Karpas-422 (cell line): ENCODE results near the gene BCL6B. TPM values are rescaled to one million over a fixed set of nuclear protein-coding genes. Genes with fewer than 3 reads are reported as not detected.
"Not testable (repeated sequence)": the region's sequence is repeated elsewhere in the genome, so short reads cannot be mapped to it uniquely, and the experiment has no call there.

Experiments used
- DNase-seq: peaks from one replicate; pipeline ENCODE4 v3.0.0-alpha.2; 2015
- H2AFZ ChIP-seq: fragments of 200-600 bp; sonication (generic); 2 replicates; pipeline ENCODE4 v1.6.1; 2014; ENCODE audit warnings: antibody characterized with exemption, low read length, mixed read lengths
- H3K27ac ChIP-seq: fragments of 200-600 bp; sonication (generic); 2 replicates; pipeline ENCODE4 v1.5.1; 2014; ENCODE audit warnings: mild to moderate bottlenecking, low read length, moderate library complexity
- H3K27me3 ChIP-seq: fragments of 200-600 bp; sonication (generic); 2 replicates; pipeline ENCODE4 v1.6.1; 2014; ENCODE audit warnings: low read length, mixed read lengths
- H3K36me3 ChIP-seq: fragments of 200-600 bp; sonication (generic); 2 replicates; pipeline ENCODE4 v1.6.1; 2014; ENCODE audit warnings: low read length, mixed read lengths; ENCODE audit not compliant: insufficient read depth
- H3K4me1 ChIP-seq: fragments of 200-600 bp; sonication (generic); 2 replicates; pipeline ENCODE4 v1.6.1; 2014; ENCODE audit warnings: mild to moderate bottlenecking, low read length, mixed read lengths
- H3K4me2 ChIP-seq: fragments of 200-600 bp; sonication (generic); 2 replicates; pipeline ENCODE4 v1.6.1; 2014; ENCODE audit warnings: low read length, low read depth, mild to moderate bottlenecking; ENCODE audit not compliant: poor library complexity, severe bottlenecking
- H3K4me3 ChIP-seq: fragments of 200-600 bp; sonication (generic); 2 replicates; pipeline ENCODE4 v1.5.1; 2014; ENCODE audit warnings: mild to moderate bottlenecking, antibody characterized with exemption, low read length, mixed read lengths
- H3K79me2 ChIP-seq: fragments of 200-600 bp; sonication (generic); 2 replicates; pipeline ENCODE4 v1.6.1; 2014; ENCODE audit warnings: mild to moderate bottlenecking, low read length, mixed read lengths
- H3K9ac ChIP-seq: fragments of 200-600 bp; sonication (generic); 2 replicates; pipeline ENCODE4 v1.6.0; 2014; ENCODE audit warnings: low read length
- H3K9me2 ChIP-seq: fragments of 200-600 bp; sonication (generic), shearing (Covaris generic); replicated peaks from 2 replicates; pipeline ENCODE4 v1.6.0; 2014; ENCODE audit warnings: mild to moderate bottlenecking, low read length, moderate library complexity; ENCODE audit not compliant: insufficient read depth
- H3K9me3 ChIP-seq: fragments of 300-700, 200-600 bp; sonication (generic); 2 replicates; pipeline ENCODE4 v1.6.1; 2014; ENCODE audit warnings: low read length, mixed read lengths
- H4K20me1 ChIP-seq: fragments of 200-600 bp; sonication (generic); 2 replicates; pipeline ENCODE4 v1.6.1; 2014; ENCODE audit warnings: mild to moderate bottlenecking, antibody characterized with exemption, low read length, low read depth; ENCODE audit not compliant: insufficient read depth
- total RNA-seq: library from RNA; depleted of rRNA; stranded (reverse); fragments of >200 nt; shearing (Covaris generic); gene quantifications from 2 replicates; pipeline ENCODE4 v1.2.3, GENCODE V29; 2014; ENCODE audit warnings: low replicate concordance

BCL6B gene
- total RNA-seq, 1 experiment from 2014 or later: not detected

GRCh38 chr17:7050583-7050982 lies 27.7 kb downstream of the BCL6B start:
- H3K4me2 ChIP-seq, H4K20me1 ChIP-seq, H3K79me2 ChIP-seq, H3K4me3 ChIP-seq, H3K9me2 ChIP-seq, H3K9me3 ChIP-seq, H2AFZ ChIP-seq, DNase-seq, H3K36me3 ChIP-seq, H3K27me3 ChIP-seq, H3K4me1 ChIP-seq, H3K27ac ChIP-seq, H3K9ac ChIP-seq: not testable (repeated sequence)

- Histone ChIP-seq H3K4me1 (no peaks in the 10 kb centered on the region), H2AFZ (no peak overlapping the region), H3K36me3 (no peaks in the 10 kb centered on the region), H3K4me3 (no peak overlapping the region), H4K20me1 (no peaks in the 10 kb centered on the region), H3K9ac (no peak overlapping the region), H3K9me3 (no peaks in the 10 kb centered on the region), H3K27me3 (no peaks in the 10 kb centered on the region), H3K27ac (no peak overlapping the region), H3K4me2 (no peak overlapping the region), H3K9me2 (no peaks in the 10 kb centered on the region), H3K79me2 (no peaks in the 10 kb centered on the region)
- DNase-seq: no peak
Measured at GRCh38 chr17:7056386-7056785, 33.5 kb downstream of the BCL6B start.

GRCh38 chr17:7058831-7059447 lies 36.1 kb downstream of the BCL6B start:
- Histone ChIP-seq H2AFZ (no peak overlapping the region), H3K27ac (no peak overlapping the region), H3K4me3 (no peak overlapping the region), H3K4me1 (no peaks in the 10 kb centered on the region), H3K4me2 (no peak overlapping the region), H3K79me2 (no peaks in the 10 kb centered on the region), H3K9me2 (no peaks in the 10 kb centered on the region), H3K9ac (no peak overlapping the region), H3K36me3 (no peaks in the 10 kb centered on the region), H3K27me3 (no peaks in the 10 kb centered on the region), H4K20me1 (no peaks in the 10 kb centered on the region), H3K9me3 (no peaks in the 10 kb centered on the region)
- no peak for DNase-seq

GRCh38 chr17:7060165-7060891 lies 37.5 kb downstream of the BCL6B start:
- H3K4me1 ChIP-seq: no peaks in the 10 kb centered on the region
- no peaks in the 10 kb centered on the region for H3K9me2 ChIP-seq
- H3K9me3 ChIP-seq: no peaks in the 10 kb centered on the region
- no peak overlapping the region for H3K27ac ChIP-seq
- DNase-seq: no peak
- H3K4me2 ChIP-seq: no peak overlapping the region
- H2AFZ ChIP-seq: no peak overlapping the region
- H3K9ac ChIP-seq: no peak overlapping the region
- H3K27me3 ChIP-seq: no peaks in the 10 kb centered on the region
- no peak overlapping the region for H3K4me3 ChIP-seq
- no peaks in the 10 kb centered on the region for H3K79me2 ChIP-seq
- no peaks in the 10 kb centered on the region for H4K20me1 ChIP-seq
- H3K36me3 ChIP-seq: no peaks in the 10 kb centered on the region

- Histone ChIP-seq H3K9me2 (no peaks in the 10 kb centered on the region), H3K4me3 (no peak overlapping the region), H3K4me1 (no peaks in the 10 kb centered on the region), H3K4me2 (no peak overlapping the region), H3K79me2 (no peaks in the 10 kb centered on the region), H3K9me3 (no peaks in the 10 kb centered on the region), H3K36me3 (no peaks in the 10 kb centered on the region), H3K27me3 (no peaks in the 10 kb centered on the region), H2AFZ (no peak overlapping the region), H3K27ac (no peak overlapping the region), H4K20me1 (no peaks in the 10 kb centered on the region), H3K9ac (no peak overlapping the region)
- DNase-seq: no peak
Measured at GRCh38 chr17:7063518-7064094, 40.8 kb downstream of the BCL6B start.

- no peaks in the 10 kb centered on the region for H3K9me2 ChIP-seq
- H2AFZ ChIP-seq: no peak overlapping the region
- no peaks in the 10 kb centered on the region for H4K20me1 ChIP-seq
- H3K4me3 ChIP-seq: no peak overlapping the region
- H3K27ac ChIP-seq: no peak overlapping the region
- no peak for DNase-seq
- H3K4me1 ChIP-seq: no peaks in the 10 kb centered on the region
- H3K4me2 ChIP-seq: no peak overlapping the region
- no peaks in the 10 kb centered on the region for H3K79me2 ChIP-seq
- no peaks in the 10 kb centered on the region for H3K27me3 ChIP-seq
- H3K9ac ChIP-seq: no peak overlapping the region
- no peaks in the 10 kb centered on the region for H3K9me3 ChIP-seq
- no peaks in the 10 kb centered on the region for H3K36me3 ChIP-seq
Measured at GRCh38 chr17:7064261-7064660, 41.4 kb downstream of the BCL6B start.

GRCh38 chr17:7067198-7067597 lies 44.3 kb downstream of the BCL6B start:
- no peak overlapping the region for H3K9ac ChIP-seq
- H3K27ac ChIP-seq: no peak overlapping the region
- H3K79me2 ChIP-seq: no peaks in the 10 kb centered on the region
- no peaks in the 10 kb centered on the region for H3K4me1 ChIP-seq
- H3K4me2 ChIP-seq: no peak overlapping the region
- no peaks in the 10 kb centered on the region for H4K20me1 ChIP-seq
- H3K9me2 ChIP-seq: no peaks in the 10 kb centered on the region
- H3K9me3 ChIP-seq: no peaks in the 10 kb centered on the region
- no peaks in the 10 kb centered on the region for H3K27me3 ChIP-seq
- no peak overlapping the region for H2AFZ ChIP-seq
- no peaks in the 10 kb centered on the region for H3K36me3 ChIP-seq
- no peak overlapping the region for H3K4me3 ChIP-seq
- no peak for DNase-seq

- H3K4me3 ChIP-seq: no peak overlapping the region
- no peaks in the 10 kb centered on the region for H4K20me1 ChIP-seq
- no peaks in the 10 kb centered on the region for H3K9me2 ChIP-seq
- no peaks in the 10 kb centered on the region for H3K4me1 ChIP-seq
- no peaks in the 10 kb centered on the region for H3K9me3 ChIP-seq
- H3K27me3 ChIP-seq: no peaks in the 10 kb centered on the region
- no peak for DNase-seq
- no peaks in the 10 kb centered on the region for H3K36me3 ChIP-seq
- H3K4me2 ChIP-seq: no peak overlapping the region
- no peak overlapping the region for H3K27ac ChIP-seq
- no peaks in the 10 kb centered on the region for H3K79me2 ChIP-seq
- H2AFZ ChIP-seq: no peak overlapping the region
- H3K9ac ChIP-seq: no peak overlapping the region
Measured at GRCh38 chr17:7068268-7068667, 45.4 kb downstream of the BCL6B start.
